ENCODE results near the gene PPP3CA.
"Not testable (repeated sequence)": the region's sequence is repeated elsewhere in the genome, so short reads cannot be mapped to it uniquely, and the experiment has no call there.

PPP3CA gene

DNA sequence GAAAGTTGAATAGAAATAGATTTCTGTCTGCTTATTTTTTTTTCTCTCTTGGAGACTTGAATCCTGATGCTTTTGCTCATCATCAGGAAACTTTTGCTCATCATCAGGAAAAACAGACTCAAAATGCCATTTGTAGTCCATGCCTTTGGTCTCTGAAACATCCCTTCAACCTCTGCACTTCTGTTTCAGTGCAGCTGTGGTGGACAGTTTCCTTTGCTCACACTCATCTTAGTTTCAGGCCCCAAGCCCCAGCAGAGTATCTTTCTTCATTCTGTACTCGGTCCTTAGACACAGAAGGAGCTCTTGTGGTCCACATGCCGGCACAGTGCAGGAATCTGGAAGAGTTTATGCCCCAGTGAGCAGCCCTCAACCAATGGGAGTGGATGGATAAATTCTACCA lies 337.9 kb downstream of the PPP3CA start:
- DNase-seq (ENCODE audit: low read depth, low spot score), result no peak

DNA sequence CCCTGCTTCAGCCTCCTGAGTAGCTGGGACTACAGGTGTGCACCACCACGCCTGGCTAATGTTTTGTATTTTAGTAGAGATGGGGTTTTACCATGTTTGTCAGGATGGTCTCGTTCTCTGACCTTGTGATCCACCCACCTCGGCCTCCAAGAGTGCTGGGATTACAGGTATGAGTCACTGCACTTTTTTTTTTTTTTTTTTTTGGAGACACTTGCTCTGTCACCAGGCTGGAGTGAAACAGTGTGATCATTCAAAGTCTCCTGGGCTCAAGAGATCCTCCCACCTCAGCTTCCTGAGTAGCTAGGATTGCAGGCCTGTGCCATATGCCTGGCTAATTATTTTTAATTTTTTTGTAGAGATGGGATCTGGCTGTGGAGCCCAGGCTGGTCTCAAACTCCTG lies 338.8 kb downstream of the PPP3CA start:
- no peak for DNase-seq (ENCODE audit: low read depth, low spot score)

DNA sequence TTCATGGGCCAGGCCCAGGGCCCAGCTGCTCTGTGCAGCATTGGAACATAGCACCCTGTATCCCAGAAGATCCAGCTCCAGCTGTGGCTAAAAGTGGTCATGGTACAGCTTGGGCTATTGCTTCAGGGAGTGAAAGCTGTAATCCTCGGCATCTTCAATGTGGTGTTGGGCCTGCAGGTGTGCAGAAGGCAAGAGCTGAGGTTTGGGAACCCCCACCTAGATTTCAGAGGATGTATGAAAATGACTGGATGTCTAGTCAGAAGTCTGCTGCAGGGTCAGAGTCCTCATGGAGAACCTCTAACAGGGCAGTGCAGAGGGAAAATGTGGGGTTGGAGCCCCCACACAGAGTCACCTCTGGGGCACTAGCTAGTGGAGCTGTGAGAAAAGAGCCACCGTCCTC lies 341.7 kb downstream of the PPP3CA start:
- DNase-seq (ENCODE audit: low read depth, low spot score), result no peak

DNA sequence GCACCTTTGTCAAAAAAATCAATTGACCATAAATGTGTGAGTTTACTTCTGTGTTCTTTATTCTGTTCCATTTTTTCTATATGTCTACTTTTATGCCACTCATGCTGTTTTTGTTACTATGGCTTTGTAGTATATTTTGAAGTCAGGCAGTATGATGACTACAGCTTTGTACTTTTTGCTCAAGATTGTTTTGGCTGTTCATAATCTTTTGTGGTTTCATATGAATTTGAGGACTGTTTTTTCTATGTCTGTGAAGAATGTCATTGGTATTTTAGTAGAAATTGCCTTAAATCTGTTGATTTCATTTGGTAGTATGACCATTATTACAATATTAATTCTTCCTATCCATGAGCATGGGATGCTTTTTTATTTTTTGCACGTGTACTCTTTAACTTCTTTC lies 346.8 kb downstream of the PPP3CA start:
- no peak for DNase-seq (ENCODE audit: low read depth, low spot score)

DNA sequence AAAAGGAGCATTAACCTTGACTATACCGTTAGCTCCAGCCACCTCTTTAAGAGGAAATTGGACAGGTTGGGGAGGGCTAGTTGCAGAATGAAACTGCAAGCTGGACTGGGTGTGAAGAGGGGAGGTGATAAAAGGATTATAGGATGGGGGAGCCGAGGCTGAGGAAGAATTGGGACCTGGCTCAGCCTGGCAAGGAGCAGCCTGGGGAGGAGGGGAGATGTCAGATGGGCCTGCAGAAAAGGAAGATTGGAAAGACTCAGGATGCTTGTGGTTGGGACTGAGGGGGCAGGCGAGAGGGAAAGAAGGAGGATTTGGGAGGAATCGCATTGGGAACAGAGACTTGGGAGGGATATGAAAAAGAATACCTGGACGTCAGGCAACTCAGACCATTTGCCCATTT lies 351.7 kb downstream of the PPP3CA start:
- DNase-seq (ENCODE audit: low read depth, low spot score), result no peak

DNA sequence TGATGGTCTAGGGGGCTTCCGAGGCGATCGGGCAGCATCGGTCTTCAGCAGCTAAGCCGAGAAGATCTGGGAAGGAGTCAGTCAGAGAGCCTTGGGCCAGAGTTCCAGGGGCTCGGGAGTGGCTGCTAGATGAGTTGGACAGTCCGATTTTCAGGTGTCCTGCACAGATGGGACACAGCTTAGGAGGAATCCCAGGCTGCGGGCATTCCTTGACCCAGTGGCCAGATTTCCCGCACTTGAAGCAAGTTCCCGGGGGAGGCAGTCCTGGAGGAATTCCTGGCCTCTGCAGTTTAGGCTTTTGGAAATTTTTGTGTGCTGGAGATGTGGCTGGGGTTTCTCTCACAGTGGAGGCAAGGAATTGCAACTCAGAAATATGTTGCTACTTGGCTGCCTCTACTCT lies 352.3 kb downstream of the PPP3CA start:
- DNase-seq (ENCODE audit: low read depth, low spot score), result not testable (repeated sequence)

DNA sequence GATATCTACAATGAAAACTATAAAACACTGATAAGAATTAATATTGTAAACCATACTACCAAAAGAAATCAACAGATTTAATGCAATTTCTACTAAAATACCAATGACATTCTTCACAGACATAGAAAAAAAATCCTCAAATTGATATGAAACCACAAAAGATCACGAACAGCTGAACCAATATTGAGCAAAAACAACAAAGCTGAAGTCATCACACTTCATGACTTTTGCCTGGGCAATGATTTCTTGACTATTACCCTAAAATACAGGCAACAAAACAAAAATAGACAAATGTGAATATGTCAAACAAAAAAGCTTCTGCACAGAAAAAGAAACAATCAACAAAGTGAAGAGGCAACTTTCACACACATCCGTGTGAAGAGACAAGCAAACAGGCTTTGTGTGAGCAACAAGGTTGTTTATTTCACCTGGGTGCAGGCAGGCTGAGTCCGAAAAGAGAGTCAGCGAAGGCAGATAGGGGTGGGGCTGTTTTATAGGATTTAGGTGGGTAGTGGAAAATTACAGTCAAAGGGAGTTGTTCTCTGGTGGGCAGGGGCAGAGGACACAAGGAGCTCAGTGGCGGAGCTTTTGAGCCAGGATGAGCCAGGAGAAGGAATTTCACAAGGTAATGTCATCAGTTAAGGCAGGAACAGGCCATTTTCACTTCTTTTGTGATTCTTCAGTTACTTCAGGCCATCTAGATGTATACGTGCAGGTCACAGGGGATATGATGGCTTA lies 355.8 kb downstream of the PPP3CA start:
- DNase-seq (ENCODE audit: low read depth, low spot score), result not testable (repeated sequence)

DNA sequence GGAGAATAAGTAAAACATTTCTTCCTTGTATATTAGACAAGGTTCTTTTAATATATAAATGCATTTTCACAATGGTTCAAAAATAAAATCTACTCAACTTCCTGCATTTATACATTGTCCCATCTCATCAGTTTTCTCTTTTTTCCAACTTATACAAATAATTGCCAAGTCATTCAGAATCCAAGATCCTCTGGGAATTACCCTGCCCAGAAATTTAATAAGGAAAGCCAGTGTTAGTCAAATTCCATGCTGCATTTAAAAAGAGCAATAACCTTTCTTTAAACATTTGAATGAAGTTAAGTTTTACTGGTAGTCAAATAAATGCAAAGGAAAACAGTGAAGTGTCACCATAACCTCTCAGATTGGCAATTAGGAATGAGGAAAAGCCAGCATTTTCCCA lies 357.9 kb downstream of the PPP3CA start:
- DNase-seq (ENCODE audit: low read depth, low spot score), result no peak

DNA sequence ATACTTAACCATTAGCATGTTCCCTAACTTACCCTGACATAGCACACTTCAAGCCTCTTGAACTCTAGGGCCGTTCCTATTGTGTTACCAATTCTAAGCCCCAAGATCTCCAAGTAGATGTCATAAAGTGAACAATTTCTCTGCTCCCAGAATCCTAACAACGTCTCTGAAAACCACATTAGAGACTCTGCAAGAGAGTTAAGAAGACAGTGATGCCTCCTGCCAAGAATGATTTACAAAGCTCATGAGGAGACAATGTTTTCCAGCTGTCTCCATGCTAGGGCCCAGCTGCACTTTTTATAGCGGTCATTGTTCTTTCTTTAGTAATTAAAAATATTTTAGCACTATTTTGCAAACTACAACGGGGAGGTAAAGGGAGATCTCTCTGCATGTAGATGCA lies 358.4 kb downstream of the PPP3CA start:
- no peak for DNase-seq (ENCODE audit: low read depth, low spot score)

DNA sequence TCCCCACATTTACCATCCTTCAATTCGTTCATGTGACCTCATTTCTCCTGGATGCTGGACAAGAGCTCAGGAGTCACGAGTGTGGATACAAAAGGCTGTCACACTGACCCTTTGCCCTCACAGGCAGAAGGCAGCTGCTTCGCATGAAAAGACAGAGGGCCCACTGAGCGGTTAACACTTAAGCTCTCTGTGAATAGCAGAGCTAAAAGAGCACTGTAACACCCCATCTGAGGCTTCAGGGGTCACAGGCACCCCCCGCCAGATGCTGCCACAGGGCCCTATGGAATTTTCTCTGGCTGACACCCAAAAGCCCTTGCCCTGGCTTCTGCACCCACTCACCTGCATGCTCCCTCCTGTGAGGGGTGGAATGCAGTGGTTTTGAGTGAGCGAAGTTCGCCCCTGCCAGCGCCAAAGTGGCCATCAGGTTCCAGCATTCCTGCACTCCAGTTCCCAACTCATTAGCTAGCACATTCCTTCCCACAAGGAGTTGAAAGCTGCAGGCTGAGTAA lies 360.9 kb downstream of the PPP3CA start:
- DNase-seq (ENCODE audit: low read depth, low spot score), result peak; percentile 15

DNA sequence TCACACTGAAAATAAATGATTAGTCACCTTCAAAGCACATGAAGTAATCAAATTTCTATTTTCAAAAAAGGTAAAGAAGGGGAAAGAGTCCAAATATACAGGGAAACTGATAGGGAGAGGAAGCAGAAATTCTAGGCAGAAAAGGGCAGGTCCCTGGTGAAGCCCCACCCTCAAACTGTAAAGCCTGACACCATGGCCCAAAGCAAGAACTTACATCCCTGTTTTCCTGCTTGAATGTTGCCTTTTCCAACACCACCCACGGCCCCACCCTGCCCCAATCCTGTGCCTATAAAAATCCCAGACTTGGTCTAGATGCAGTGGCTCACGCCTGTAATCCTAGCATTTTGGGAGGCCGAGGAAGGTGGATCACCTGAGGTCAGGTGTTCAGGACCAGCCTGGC lies 361.8 kb downstream of the PPP3CA start:
- no peak for DNase-seq (ENCODE audit: low read depth, low spot score)

DNA sequence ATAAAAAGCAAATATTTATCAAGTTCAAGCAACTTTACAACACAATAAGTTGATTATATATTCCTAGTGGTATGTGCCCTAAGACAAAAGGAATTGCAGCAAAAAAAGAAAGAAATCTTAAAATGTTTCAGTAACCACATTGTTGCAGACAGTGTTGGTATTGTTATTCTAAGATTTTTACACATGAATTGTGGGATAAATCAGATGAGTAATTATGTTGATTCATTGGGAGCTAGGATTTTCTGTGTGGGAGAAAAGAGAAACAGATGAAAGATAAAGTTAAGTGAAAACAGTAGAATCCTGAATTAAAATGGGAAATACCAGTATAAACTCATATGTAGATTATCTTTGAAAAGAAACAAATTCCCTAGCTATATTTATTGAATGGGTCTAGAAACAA lies 362.4 kb downstream of the PPP3CA start:
- DNase-seq (ENCODE audit: low read depth, low spot score), result no peak

DNA sequence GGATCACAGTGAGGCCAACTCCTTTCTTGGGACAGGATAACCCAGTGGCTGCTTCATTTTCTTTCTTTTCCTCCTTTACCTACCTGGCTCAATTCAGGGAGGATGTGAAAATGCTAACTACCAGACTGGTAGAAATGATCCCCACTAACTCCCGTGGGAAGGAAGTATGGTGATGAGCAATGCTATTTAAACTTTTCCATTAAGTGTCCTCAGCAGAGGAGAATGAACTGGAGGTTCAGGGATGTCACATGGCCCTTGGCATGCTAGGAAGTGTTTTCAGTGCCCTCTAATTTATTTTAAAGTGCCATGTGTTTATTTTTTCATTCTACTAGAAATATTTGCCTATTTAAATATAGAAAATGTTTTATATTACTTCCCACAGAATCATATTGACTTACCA lies 363.9 kb downstream of the PPP3CA start:
- no peak for DNase-seq (ENCODE audit: low read depth, low spot score)

DNA sequence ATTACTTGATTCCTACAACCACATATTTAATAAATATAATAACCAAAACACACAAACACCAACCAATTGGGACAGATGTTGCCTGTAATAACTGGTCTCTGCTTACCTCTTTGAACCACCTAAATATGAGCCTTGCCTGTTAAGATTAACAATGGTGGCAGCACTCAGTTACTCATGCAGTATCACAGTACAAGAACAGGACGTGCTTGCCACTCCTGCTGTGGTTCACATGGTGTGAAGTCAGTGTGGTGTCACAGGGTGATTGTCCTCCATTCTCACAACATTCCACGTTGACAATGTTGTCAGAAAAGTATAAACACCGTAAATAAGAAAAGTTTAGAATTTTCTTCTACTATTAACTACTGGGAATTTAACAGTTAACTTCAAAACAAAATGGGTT lies 365.0 kb downstream of the PPP3CA start:
- no peak for DNase-seq (ENCODE audit: low read depth, low spot score)

DNA sequence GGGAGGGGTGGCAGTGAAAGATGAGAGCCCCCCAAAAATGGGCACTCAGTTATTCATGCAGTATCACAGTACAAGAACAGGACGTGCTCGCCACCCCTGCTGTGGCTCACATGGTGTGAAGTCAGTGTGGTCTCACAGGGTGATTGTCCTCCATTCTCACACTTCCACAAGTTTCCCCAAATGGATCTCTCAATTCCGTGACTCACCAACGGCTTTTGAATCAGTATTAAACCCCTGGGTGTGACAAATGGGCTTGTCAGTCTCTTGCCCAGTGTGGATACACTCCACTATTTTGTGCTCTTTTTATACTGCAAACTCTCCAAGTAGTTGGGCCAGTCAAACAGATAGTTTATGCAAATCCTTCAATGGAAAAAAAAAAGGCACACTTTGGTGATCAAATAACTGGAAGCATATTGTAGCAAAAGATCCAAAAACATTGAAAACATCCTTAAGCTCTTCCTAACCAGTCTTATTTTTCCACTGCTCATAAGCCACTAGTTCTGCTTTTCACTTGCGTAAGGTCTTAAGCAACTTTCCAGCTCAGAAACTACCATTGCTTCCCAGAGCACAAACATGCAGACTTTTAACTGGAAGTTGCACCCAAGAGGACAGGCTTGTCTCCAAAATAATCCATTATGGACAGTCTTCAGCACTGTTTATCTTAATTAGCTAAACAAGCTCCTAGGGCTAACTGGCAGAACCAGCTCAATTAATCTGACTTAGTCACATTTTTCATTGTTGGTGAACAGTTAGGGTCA lies 365.7 kb downstream of the PPP3CA start:
- DNase-seq (ENCODE audit: low read depth, low spot score), result no peak

DNA sequence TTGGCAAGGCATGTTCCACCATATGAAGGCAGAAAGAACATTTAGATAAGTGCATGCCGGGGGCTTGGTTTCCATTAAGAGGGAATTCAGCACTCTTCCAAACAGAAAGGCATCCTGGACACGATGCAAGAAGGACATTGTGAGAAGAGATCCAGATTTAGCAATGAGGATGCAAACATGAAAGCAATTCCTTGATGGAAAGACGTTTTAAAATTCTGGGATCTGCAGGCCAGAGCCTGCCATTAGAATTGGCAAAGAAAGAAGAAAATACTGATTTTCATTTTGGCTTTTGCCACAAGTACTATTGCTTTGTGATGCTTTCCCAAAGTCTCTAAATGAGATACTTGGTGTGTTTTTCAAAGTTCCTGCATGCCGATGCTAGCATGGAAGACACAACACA lies 367.6 kb downstream of the PPP3CA start:
- DNase-seq (ENCODE audit: low read depth, low spot score), result no peak

DNA sequence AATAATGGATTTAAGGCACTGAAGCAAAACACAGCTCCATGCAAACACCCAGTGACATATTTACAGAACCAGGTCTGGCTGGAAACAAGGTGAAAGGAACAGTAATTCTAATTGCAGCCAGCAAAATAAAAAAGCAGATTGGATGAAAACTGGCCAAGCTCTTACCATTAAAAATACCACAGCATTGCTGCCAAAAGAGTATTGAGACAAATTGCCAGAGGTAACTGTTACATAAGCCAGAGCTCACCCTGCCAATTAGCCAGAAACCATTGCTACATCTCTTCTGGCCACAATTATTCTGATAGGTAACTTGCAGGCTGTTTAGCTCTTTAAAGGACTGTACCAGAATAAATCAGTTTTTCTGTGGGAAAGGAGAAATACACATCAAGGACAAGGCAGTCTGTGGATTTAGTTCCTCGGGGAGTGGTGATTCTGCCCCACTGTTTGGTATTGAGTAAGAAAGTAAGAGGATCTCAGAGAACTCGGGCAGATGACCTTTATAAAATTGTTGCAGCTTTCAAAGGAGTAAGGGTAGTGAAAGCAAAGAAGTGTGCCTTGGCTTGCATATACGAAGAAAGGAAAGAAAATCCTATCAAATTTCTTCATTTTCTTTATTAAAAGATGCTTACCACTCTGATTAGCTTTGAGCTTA lies 369.5 kb downstream of the PPP3CA start:
- DNase-seq (ENCODE audit: low read depth, low spot score), result no peak

DNA sequence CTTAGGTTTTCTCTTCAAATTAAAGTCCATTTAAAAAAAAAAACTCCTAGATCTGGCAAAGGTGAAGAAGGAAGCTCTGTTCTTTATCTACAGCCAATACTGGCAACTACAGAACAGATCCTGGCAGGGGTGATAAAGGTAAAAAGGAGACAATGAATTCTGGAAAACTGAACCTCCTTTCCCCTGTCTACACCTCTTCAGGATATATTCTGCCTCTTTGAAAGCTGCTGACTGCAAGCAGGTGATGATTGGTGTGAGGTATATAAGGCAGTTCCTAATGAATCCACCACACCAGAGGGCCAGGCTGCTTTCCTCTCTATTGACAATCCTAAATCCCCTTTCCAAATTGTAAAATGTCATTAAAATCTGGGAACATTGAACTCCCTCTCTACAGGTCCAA lies 370.1 kb downstream of the PPP3CA start:
- DNase-seq (ENCODE audit: low read depth, low spot score), result no peak

All from iPS DF 19.7 (cell line).